Heart left ventricle (tissue), 16 donors: ENCODE results near the gene TGFBR3L. TPM values are rescaled to one million over a fixed set of nuclear protein-coding genes. Genes with fewer than 3 reads are reported as not detected.

ENCODE experiments used
- ATAC-seq, 4 donors: fragments of 200-7000 bp; cut with Tn5 transposase; one replicate each; pipeline ENCODE4 v1.9.1; 2020 to 2022; ENCODE audit warnings: moderate library complexity in 4 of 4, mild to moderate bottlenecking in 3 of 4, moderate number of reproducible peaks in 1 of 4
- DNase-seq, 5 donors: peaks; one replicate each; pipeline ENCODE4 v3.0.0-alpha.2; 2020
- H3K27ac ChIP-seq, 12 donors: fragments of 200-600 bp; sonication (generic) in 4 of 12; one replicate each; pipeline versions ENCODE4 v1.5.0 to v1.8.0; 2016 to 2022; ENCODE audit warnings: mild to moderate bottlenecking in 2 of 12
- H3K27me3 ChIP-seq, 9 donors: fragments of 200-600 bp; sonication (generic) in 2 of 9; one replicate each; pipeline versions ENCODE4 v1.5.1 to v1.8.0; 2016 to 2022; ENCODE audit warnings: mild to moderate bottlenecking in 3 of 9
- H3K36me3 ChIP-seq, 9 donors: fragments of 200-600 bp; sonication (generic) in 2 of 9; one replicate each; pipeline versions ENCODE4 v1.5.0 to v1.8.0; 2018 to 2022; ENCODE audit warnings: mild to moderate bottlenecking in 2 of 9
- H3K4me1 ChIP-seq, 12 donors: fragments of 200-600 bp; sonication (generic) in 4 of 12; one replicate each; pipeline versions ENCODE4 v1.5.0 to v1.8.0; 2016 to 2022; ENCODE audit warnings: mild to moderate bottlenecking in 3 of 12
- H3K4me3 ChIP-seq, 12 donors: fragments of 200-600 bp; sonication (generic) in 4 of 12; one replicate each; pipeline versions ENCODE4 v1.5.0 to v1.8.0; 2017 to 2022; ENCODE audit warnings: mild to moderate bottlenecking in 9 of 12, moderate library complexity in 4 of 12
- H3K9me3 ChIP-seq, 12 donors: fragments of 200-600 bp; sonication (generic) in 4 of 12; one replicate each; pipeline versions ENCODE4 v1.5.0 to v1.8.0; 2016 to 2022; ENCODE audit warnings: mild to moderate bottlenecking in 1 of 12
- POLR2A ChIP-seq, 2 donors: fragments of 450-650 bp; IDR thresholded peaks; one replicate each; pipeline ENCODE4 v1.6.1; 2017; ENCODE audit warnings: antibody characterized with exemption in 2 of 2, mild to moderate bottlenecking in 2 of 2, moderate library complexity in 2 of 2
- WGBS, 4 donors: extraction: QIAGEN DNeasy Blood & Tissue Kit in 2 of 4; methylation state at CpG; one replicate each; pipeline versions ENCODE4 v1.1.5 to v1.1.7; 2013 to 2018; 5-methylcytosine and 5-hydroxymethylcytosine counted together
- intact Hi-C, 10 donors: fragments of 100-400 bp; cut with DNase I; formaldehyde crosslinking; loops; one replicate each; pipeline versions ENCODE4 v1.11.1 to v1.14.2; 2022
- polyA plus RNA-seq, 2 donors: library from polyadenylated mRNA; stranded (reverse); fragments of 200-250 nt; gene quantifications; one replicate each; pipeline ENCODE4 v1.2.3, GENCODE V29; 2013
- total RNA-seq, 9 donors: library from RNA; depleted of rRNA in 2 of 9; stranded (reverse); fragments of >200 nt in 2 of 9; fragmentation: NEBNext Ultra II Directional in 3 of 9; extraction: Animal tissue kit (Norgen Biotek cat#: 25700) in 3 of 9; gene quantifications; one replicate each; pipeline versions ENCODE4 v1.1.0 to v1.2.4, GENCODE V29; 2016 to 2023
- TF ChIP-seq, protein P1 (sequence below), 12 donors: fragments of 200-600 bp; sonication (generic) in 4 of 12; IDR thresholded peaks; one replicate each; pipeline versions ENCODE4 v1.5.0 to v1.8.0; 2018 to 2022; ENCODE audit warnings: antibody characterized with exemption in 12 of 12, mild to moderate bottlenecking in 5 of 12
- donor health status: ischemic (EF 13 %, LVEDD 7.1; RV severe dilation, severe dysfunction).
- donor health status: healthy with polysubstance abuse.
- donor health status: DM: no; HTN: yes; CAD: no.
- donor health status: DM: no; HTN: no; CAD: no.
- donor health status: ischemic (EF 25% LVEDD 6.9; RV normal size, moderate dysfunction).
- donor health status: ischemic (EF 25% LVEDD 5.7; RV mildly dilated, moderate dysfunction).
- donor health status: healthy.
- donor health status: DM: yes; HTN: yes; CAD: no.
- donor health status: ischemic (EF 35%, LVEDD 5.7; RV mildly dilated, moderate dysfunction).
- donor health status: nonischemic (EF 11% LVEDD 7.7; RV severe dilation, severe dysfunction).
- donor health status: DM: yes; HTN: yes; CAD: no.
- donor health status: PGD.
- donor health status: ischemic (EF 29% LVEDD 5.4; RV normal size, mild dysfunction).
- donor health status: nonischemic (EF 23%, LVEDD 6.1; RV moderate dilation, normal function).

The TGFBR3L gene
- total and polyA plus RNA-seq, 11 donors = 0.76 to 41.2 (median 6.8) TPM

DNA sequence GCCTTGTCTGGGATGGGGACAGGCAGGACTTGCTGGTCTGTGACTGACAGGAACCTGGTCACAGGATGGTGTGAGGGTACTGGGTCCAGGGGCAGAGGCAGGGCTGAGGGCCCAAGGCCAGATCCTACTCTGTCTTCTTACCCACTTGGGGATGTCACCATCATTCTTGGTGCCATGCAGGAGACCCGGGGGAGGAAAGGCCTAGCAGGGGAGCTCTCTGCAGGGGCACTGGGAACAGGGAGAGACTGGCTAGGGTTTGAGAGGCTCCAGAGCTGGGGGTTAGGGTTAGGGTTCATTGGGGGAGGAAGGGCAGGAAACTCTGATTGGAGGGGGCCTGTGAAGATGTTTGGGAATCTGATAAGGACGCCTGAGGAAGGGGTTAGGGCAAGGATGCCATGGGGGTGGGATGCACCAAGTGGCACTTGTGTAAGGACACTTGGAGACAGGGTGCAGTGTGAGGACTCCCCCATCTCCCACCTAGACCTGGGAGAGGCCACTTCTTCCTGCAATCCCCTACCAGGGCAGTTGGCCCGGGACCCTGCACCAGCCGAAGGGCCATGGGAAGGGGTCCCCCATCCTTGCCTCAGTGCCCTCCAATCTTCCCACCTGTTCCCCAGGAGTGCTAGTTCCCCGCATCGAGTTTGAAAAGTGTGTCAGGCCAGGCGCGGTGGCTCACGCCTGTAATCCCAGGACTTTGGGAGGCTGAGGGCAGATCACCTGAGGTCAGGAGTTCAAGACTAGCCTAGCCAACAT is 47.4 kb upstream of the TGFBR3L start:
- Histone ChIP-seq H3K27me3 (peaks cover 2 to 52% (median 16%) of the 10 kb centered on the region in 9 donors), H3K9me3 (no peaks in the 10 kb centered on the region), H3K27ac (no peak overlapping the region), H3K36me3 (peaks cover 0 to 13% (median 0%) of the 10 kb centered on the region in 9 donors), H3K4me1 (peaks cover 4 to 40% (median 18%) of the 10 kb centered on the region in 12 donors), H3K4me3 (no peak overlapping the region)
- TF ChIP-seq POLR2A (IDR thresholded peaks at IDR 0.05) = no peak
- TF ChIP-seq, protein P1, sequence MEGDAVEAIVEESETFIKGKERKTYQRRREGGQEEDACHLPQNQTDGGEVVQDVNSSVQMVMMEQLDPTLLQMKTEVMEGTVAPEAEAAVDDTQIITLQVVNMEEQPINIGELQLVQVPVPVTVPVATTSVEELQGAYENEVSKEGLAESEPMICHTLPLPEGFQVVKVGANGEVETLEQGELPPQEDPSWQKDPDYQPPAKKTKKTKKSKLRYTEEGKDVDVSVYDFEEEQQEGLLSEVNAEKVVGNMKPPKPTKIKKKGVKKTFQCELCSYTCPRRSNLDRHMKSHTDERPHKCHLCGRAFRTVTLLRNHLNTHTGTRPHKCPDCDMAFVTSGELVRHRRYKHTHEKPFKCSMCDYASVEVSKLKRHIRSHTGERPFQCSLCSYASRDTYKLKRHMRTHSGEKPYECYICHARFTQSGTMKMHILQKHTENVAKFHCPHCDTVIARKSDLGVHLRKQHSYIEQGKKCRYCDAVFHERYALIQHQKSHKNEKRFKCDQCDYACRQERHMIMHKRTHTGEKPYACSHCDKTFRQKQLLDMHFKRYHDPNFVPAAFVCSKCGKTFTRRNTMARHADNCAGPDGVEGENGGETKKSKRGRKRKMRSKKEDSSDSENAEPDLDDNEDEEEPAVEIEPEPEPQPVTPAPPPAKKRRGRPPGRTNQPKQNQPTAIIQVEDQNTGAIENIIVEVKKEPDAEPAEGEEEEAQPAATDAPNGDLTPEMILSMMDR (IDR thresholded peaks at IDR 0.05) = no peak
- DNase-seq (no peak), ATAC-seq (no peak)
- intact Hi-C loops = loop anchor here in 1 of 10 donors (5.0 kb wide), 1 partner anchor 35 kb away; the partner anchor contains the start of gene MAP2K7
- 84 to 89% (median 85%) methylated on average over 9 of the region's 9 CpGs for WGBS, 4 donors

DNA sequence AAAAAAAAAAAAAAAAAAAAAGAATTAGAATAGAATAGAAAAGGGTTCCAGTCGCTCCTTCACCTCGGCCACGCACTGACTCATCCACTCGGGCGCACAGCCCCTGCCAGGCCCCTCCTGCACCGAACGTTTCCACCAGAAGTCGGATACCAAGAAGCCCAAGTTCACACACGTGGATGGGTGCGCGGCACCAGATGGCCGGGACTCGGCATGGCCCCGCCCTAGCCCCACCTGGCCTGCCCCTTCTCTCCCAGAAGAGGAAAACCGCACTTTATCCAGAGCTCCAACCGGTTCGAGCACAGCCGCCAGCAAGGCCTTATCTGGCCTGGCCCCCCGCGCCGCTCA is 46.3 kb upstream of the TGFBR3L start:
- WGBS, 4 donors = 15 to 23% (median 20%) methylated on average over 21 of the region's 21 CpGs
- ATAC-seq (no peak), DNase-seq (no peak)
- intact Hi-C loops = loop anchor here in 1 of 10 donors (5.0 kb wide), 1 partner anchor 34 kb away; the partner anchor contains the start of gene MAP2K7
- Histone ChIP-seq H3K36me3 (peaks cover 0 to 9% (median 0%) of the 10 kb centered on the region in 9 donors), H3K9me3 (no peaks in the 10 kb centered on the region), H3K27me3 (peaks cover 7 to 57% (median 20%) of the 10 kb centered on the region in 9 donors), H3K4me1 (peaks cover 4 to 42% (median 20%) of the 10 kb centered on the region in 12 donors), H3K4me3 (peak overlapping the region in 9 of 12 donors; percentile 33 to 58 (median 51)), H3K27ac (no peak overlapping the region)
- no peak for TF ChIP-seq POLR2A (IDR thresholded peaks at IDR 0.05)
- TF ChIP-seq, protein P1 (IDR thresholded peaks at IDR 0.05) = no peak

DNA sequence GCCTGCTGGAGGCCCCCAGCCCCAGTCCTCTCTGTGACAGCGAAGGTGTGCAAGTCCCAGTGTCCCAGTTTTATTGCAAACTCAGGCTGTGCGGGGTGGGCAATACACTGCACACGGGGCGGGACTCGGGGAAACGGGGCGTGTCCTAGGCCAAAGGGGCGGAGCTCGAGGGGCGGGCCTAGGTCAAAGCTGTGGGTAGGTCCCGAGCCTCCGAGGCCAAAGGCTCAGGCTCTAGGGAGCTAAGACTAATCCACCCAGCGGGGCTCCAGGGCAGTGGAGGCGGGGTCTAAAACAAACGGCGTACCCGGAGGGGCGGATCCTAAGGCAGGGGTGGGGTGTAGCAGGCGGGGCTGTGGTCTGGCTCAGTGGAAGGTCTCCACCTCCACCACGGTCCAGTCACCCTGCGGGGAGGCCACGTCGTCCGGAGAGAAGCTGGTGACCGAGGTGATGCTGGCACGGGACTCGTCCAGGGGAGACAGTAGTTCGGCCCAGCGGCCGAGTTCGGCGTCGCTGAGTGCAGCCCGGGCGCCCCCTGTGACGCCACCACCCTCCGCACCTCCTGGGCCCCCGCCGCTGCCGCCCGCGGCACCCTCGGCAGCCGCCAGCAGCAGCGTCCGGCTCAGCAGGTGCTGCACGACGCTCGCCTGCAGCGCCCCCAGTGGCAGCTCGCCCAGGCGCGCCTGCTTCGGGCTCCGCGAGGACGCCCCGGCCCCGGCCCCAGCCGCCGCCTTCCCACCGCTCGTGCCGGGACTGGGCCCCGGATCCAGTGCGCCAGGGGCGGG is 45.8 kb upstream of the TGFBR3L start:
- peaks cover 4 to 45% (median 21%) of the 10 kb centered on the region in 12 donors for H3K4me1 ChIP-seq
- TF ChIP-seq, protein P1 (IDR thresholded peaks at IDR 0.05) = peak; percentile 51 to 88 (median 80)
- TF ChIP-seq POLR2A (IDR thresholded peaks at IDR 0.05) = peak in 1 of 2 donors; percentile 12
- H3K36me3 ChIP-seq = peaks cover 0 to 3% (median 0%) of the 10 kb centered on the region in 9 donors
- WGBS, 4 donors = 1 to 5% (median 2%) methylated on average over 30 to 67 of the region's 67 CpGs
- intact Hi-C loops = loop anchor here in 1 of 10 donors (5.0 kb wide), 1 partner anchor 33 kb away; the partner anchor contains the start of gene MAP2K7
- H3K9me3 ChIP-seq = no peaks in the 10 kb centered on the region
- peak in 3 of 4 donors; percentile 43 to 76 (median 60) for ATAC-seq
- peak overlapping the region; percentile 21 to 58 (median 48) for H3K4me3 ChIP-seq
- peak overlapping the region in 4 of 12 donors; percentile 24 to 55 (median 36) for H3K27ac ChIP-seq
- H3K27me3 ChIP-seq = peaks cover 8 to 58% (median 22%) of the 10 kb centered on the region in 9 donors
- DNase-seq = peak; percentile 51 to 82 (median 72)
